Measurements from ENCODE around the gene CHML.

The CHML gene, protein sequence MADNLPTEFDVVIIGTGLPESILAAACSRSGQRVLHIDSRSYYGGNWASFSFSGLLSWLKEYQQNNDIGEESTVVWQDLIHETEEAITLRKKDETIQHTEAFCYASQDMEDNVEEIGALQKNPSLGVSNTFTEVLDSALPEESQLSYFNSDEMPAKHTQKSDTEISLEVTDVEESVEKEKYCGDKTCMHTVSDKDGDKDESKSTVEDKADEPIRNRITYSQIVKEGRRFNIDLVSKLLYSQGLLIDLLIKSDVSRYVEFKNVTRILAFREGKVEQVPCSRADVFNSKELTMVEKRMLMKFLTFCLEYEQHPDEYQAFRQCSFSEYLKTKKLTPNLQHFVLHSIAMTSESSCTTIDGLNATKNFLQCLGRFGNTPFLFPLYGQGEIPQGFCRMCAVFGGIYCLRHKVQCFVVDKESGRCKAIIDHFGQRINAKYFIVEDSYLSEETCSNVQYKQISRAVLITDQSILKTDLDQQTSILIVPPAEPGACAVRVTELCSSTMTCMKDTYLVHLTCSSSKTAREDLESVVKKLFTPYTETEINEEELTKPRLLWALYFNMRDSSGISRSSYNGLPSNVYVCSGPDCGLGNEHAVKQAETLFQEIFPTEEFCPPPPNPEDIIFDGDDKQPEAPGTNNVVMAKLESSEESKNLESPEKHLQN

DNA sequence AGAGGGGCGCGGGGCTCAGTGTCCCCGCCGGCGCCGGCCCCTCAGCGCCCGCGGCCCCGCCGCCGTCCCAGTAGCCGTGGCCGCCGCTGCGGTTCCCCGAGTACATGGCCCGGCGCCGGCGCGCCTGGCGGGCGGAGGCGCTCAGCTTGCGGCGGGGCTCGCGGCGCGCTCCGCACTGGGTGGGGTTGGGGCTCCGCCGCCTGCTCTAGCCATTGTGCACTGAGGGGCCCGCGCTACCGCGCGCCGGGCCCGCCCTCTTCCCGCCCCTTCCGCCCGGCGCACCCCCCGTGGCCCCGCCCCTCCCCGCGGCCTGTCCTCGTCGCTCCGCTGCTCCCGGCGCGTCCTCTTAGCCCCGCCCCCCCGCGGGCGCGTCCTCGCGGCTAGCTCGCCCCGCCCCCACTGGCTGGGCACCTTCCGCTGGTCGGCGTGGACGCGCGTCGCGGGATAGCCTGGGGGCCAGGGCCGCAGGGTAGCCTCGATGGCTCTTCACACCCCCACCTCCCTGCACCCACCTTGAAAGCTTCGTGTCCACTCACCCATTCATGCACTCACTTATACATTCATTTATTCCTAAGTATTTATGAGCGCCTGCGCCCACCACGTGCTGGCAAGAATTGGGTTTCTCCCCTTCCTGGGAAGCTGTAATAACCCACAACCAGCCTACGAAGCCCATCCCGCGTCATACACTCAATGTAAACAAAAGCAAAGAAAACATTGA is at the start of gene CHML, which contains the start of gene OPN3:
CHML (minus strand) TSS at position 221 of the 718 bp plus-strand sequence. CDS start 4,603 bp downstream, outside the sequence.
OPN3 (minus strand) TSS at position 221 of the 718 bp plus-strand sequence; CDS start at position 106, 115 bp downstream.
- TF ChIP-seq GATA3 (IDR thresholded peaks at IDR 0.05; ENCODE audit: low read depth, low read length) (no peak), GATA2 (IDR thresholded peaks at IDR 0.05; ENCODE audit: low read depth, low read length) (no peak)

DNA sequence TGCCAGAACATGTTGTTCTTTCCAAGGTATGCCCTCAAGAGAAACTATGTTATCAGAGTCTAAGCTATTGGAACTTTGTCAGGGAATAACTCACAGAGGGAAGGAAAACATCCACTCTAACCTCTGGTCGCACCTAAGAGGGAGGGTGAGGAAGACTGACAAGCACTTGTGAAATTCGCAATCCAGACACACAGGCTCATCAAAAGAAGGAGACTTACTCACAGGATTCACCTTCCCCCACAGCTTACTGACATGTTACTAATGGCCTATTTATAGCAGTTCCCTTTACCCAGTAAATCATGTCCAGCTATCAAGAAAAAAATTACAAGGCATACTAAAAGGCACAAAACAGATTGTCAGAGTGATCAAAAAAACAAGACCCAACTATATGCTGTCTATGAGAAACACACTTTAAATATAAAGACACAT is 48.8 kb upstream of the CHML start:
- TF ChIP-seq GATA3 (IDR thresholded peaks at IDR 0.05; ENCODE audit: low read depth, low read length), result no peak
- TF ChIP-seq GATA2 (IDR thresholded peaks at IDR 0.05; ENCODE audit: low read depth, low read length), result no peak

DNA sequence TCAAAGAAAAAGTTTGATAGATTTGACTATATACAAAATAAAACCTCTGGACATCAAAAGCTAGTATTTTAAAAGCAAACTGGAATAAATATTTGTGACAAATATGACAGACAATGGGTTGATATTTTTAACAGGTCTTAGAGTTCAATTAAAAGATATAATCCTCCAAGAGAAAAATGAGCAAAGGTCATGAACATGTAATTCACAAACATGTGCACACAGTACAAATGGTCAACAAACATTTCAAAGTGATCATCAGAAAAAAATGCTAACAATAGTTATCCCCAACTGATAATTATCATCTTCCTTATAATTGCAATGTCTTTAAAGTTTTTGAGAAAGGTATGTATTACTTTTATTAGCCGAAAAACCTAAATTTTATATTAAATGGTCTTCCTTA is 43.9 kb upstream of the CHML start:
- TF ChIP-seq GATA3 (IDR thresholded peaks at IDR 0.05; ENCODE audit: low read depth, low read length) (no peak), GATA2 (IDR thresholded peaks at IDR 0.05; ENCODE audit: low read depth, low read length) (no peak)

DNA sequence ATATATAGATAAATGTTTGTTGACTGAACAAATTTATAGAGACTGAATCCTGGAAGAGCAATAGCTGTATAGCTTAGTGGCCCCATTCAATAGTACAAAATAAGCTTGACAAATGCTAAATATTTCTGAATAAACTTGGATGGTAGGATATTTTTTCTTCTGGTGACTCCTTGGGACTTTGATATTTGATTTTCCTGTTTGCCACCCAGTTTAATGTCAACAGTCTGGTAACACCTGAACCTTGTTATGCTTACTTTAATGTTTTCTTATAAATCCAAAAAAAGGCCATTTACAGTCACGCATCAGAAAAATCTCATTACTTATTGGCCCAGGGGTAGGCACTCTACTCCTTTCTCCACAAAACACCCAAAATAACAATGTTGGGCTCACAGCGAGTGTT is 42.8 kb upstream of the CHML start:
- no peak for TF ChIP-seq GATA2 (IDR thresholded peaks at IDR 0.05; ENCODE audit: low read depth, low read length)
- TF ChIP-seq GATA3 (IDR thresholded peaks at IDR 0.05; ENCODE audit: low read depth, low read length), result no peak

DNA sequence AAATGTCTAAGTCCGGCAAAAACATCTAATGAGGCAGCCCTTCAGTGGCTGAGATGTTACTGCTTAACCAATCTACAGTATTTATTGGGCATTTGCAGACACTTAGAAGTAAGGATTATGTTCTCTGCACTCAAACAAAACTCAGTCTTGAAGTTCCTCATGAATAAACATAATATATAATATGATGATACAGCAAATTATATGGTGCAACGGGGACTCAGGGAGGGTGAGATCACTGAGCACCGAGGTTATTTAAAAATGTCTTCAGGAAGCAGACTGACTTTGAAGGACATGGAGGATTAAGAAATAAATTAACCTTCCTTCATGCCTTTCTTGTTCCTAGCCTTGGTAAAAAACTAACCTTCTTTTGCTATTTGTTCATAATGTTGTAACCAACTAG is 39.8 kb upstream of the CHML start:
- no peak for TF ChIP-seq GATA3 (IDR thresholded peaks at IDR 0.05; ENCODE audit: low read depth, low read length)
- TF ChIP-seq GATA2 (IDR thresholded peaks at IDR 0.05; ENCODE audit: low read depth, low read length), result no peak

DNA sequence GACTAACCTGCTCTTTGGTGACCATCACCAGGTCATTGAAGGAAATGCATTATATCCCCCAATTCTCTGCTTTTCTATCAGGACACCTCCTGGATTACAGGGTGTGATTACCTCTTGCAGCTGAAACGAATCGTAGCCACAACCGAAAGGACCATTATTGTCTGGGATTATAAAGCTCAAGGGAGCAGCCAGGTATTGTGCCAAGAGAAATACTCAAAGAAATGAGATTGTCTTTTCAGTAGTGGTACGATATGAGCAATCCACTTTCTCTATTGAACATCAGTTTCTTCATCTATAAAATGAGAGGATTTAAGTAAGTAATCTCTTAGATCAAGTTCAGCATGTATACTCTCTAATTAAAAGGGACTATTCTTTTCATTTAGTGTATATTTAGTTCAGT is 39.2 kb upstream of the CHML start:
- TF ChIP-seq GATA2 (IDR thresholded peaks at IDR 0.05; ENCODE audit: low read depth, low read length), result no peak

DNA sequence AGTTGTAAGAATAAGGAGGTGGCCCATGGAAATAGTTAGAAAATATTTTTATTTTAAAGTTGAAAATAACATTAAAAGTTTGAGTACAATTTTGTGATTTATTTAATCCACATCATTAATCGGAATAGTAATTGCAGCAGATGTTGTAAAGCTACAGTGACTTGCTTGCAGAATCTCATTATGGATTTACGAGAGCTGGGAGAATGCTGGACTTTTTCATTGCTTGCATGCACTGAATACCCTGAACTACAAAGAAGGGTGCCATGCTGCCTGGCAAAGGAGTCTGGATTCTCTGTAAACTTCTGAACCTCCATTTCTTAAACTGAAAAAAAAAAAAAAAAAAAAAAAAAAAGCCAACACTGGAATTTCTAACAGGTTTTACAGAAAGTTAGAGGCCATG is 38.4 kb upstream of the CHML start:
- TF ChIP-seq GATA3 (IDR thresholded peaks at IDR 0.05; ENCODE audit: low read depth, low read length), result no peak

DNA sequence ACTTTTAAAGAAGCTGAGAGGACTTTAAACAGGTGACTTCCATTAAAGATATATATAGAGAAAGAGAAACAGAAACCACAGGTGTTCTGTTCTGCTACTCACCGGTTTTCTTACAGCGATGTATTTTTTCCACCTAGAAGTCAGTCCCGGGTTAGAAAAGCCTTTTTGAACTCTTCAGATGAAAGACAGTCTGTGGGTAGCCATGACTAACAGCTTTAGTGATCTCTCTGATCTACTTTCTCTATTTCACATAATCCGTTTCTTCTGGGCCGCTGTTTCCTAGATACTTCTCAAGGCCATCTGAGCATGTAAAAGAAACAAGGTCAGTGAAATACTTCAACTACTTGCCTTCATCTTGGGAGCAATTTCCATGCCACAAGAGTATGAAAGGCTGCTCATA is 37.0 kb upstream of the CHML start:
- TF ChIP-seq GATA3 (IDR thresholded peaks at IDR 0.05; ENCODE audit: low read depth, low read length) (no peak), GATA2 (IDR thresholded peaks at IDR 0.05; ENCODE audit: low read depth, low read length) (no peak)

DNA sequence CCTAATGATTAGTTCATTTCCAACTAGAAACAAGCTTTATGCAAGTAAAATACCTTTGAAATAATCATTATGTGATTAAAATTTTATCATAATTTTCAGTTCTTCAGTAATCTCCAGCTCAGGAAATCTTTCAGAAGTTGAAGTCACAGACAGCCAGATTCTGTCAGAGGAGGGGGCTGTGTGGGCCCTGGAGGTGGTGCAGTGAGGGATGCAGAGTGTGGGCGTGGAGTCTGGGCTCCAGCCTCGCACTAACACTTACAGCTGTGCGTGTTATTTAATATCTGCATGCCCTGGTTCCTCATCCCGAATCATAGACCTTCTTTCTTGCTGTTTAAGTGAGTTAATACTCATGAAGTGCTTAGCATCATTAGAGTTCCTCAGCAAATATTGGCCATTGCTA is 35.8 kb upstream of the CHML start:
- TF ChIP-seq GATA2 (IDR thresholded peaks at IDR 0.05; ENCODE audit: low read depth, low read length) (no peak), GATA3 (IDR thresholded peaks at IDR 0.05; ENCODE audit: low read depth, low read length) (no peak)

DNA sequence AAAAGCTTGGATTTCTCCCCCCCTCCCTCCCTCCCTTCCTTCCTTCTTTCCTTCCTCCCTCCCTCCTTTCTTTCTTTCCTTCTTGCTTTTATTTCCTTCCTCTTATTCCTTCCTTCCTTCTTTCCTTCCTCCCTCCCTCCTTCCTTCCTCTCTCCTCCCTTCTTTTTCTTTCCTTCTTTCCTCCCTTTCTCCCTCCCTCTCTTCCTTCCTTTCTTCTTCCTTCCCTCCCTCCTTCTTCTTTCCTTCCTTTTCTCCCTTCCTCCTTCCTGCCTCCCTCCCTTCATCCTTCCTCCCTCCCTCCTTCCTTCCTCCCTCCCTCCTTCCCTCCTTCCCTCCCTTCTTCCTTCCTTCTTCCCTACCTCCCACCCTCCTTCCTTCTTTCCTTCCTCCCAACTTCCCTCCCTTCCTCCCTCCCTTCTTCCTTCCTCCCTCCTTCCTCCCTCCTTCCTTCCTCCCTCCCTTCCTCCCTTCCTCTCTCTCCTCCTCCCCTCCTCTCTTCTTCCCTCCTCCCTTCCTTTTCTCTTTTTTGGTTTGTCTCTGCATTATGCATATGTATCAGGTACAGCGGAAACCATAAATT is 34.7 kb upstream of the CHML start:
- TF ChIP-seq GATA3 (IDR thresholded peaks at IDR 0.05; ENCODE audit: low read depth, low read length) (no peak), GATA2 (IDR thresholded peaks at IDR 0.05; ENCODE audit: low read depth, low read length) (no peak)

DNA sequence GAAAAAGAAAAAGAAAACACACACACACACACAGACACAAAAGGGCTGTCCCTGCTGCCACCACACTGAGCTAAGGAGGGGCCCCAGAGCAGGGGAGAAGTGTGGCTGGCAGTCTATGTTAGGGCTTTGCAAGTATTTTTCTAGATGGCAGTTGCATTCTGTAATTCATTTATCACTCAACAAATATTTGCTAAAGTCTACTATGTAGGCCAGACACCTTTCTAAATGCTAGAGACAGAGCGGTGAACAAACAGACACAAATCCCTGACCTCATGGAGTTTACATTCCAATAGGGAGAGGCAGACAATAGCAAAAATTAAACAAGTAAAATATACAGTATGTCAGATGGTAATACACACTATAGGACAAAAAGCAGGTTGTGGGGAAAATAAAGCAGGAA is 32.1 kb upstream of the CHML start:
- TF ChIP-seq GATA3 (IDR thresholded peaks at IDR 0.05; ENCODE audit: low read depth, low read length) (no peak), GATA2 (IDR thresholded peaks at IDR 0.05; ENCODE audit: low read depth, low read length) (no peak)

DNA sequence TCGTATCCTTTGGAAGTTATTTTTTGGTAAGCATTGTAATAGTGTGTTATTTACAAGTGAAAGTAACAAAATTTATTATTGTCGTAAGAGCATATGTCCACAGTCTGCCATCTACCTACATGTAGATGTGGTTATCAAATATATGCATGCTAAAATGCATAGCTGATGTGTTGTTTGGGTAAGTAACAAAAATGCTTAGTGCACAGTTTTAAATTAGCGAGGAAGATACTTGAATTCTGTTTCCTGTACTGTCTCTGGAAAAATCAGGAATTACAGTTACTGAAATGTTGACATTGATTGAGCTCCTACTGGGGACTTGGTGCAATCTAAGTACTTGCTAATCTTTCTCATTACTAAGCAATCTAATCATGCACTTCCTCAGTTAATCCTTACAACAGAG is 26.2 kb upstream of the CHML start:
- no peak for TF ChIP-seq GATA2 (IDR thresholded peaks at IDR 0.05; ENCODE audit: low read depth, low read length)
- no peak for TF ChIP-seq GATA3 (IDR thresholded peaks at IDR 0.05; ENCODE audit: low read depth, low read length)

DNA sequence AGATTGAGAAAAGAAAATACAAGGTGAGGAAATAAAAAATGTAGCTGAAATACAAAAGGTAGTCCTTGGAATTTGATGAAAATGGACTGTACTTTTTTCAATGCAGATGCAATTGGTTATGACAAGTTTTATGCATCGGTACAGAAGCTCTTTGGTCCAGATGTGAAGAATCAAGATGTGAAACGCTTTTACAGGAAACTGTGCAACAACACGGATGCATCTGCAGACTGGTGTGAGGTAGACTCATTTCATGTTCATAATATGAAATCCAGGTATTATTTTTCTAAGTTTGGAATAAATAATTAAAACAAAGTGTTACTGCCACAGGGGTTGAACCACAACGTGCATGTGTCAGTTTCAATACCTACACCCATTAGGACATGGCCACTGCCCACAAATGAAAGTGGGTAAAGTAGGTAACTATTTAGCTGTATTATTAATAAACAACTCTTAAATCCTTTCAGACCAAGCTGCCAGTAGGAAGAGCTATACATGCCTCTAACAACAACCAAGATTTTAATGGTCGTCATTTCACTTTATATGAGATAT is 20.3 kb upstream of the CHML start:
- no peak for TF ChIP-seq GATA2 (IDR thresholded peaks at IDR 0.05; ENCODE audit: low read depth, low read length)
- no peak for TF ChIP-seq GATA3 (IDR thresholded peaks at IDR 0.05; ENCODE audit: low read depth, low read length)
